Bronchial epithelial cell (primary cell): ENCODE results near the gene ANKMY1. TPM values are rescaled to one million over a fixed set of nuclear protein-coding genes. Genes with fewer than 3 reads are reported as not detected.

Experiments used
- DNase-seq: peaks from one replicate; pipeline ENCODE4 v3.0.0-alpha.2; 2010; ENCODE audit warnings: low read depth
- FAIRE-seq: peaks from 2 replicates; lab custom pipeline; 2011; peaks lifted over from hg19 to GRCh38; lab: Jason Lieb, UNC
- H3K27me3 ChIP-seq: 2 replicates; pipeline ENCODE4 v1.5.1; 2011; ENCODE audit warnings: low read length; ENCODE audit not compliant: control insufficient read depth, insufficient read depth
- H3K36me3 ChIP-seq: 2 replicates; pipeline ENCODE4 v1.5.1; 2011; ENCODE audit warnings: low read length; ENCODE audit not compliant: control insufficient read depth, insufficient read depth
- H3K4me3 ChIP-seq: 2 replicates; pipeline ENCODE4 v1.5.1; 2011; ENCODE audit warnings: mild to moderate bottlenecking, low read depth, low read length, control low read depth
- CTCF ChIP-seq: IDR thresholded peaks from 2 replicates; pipeline ENCODE4 v1.5.1; 2011; ENCODE audit warnings: mild to moderate bottlenecking, moderate library complexity, low read length, control low read depth, inconsistent platforms; ENCODE audit not compliant: insufficient read depth, severe bottlenecking
- total RNA-seq: library from RNA; depleted of rRNA; stranded (reverse); fragments of >200 nt; gene quantifications from 2 replicates; pipeline ENCODE4 v1.2.1, GENCODE V29; 2014

Gene ANKMY1
- total RNA-seq, 1 donor from 2014 or later = 15.8 TPM

GRCh38 chr2:240600451-240600961 is 42.7 kb upstream of the ANKMY1 start:
- DNase-seq = no peak
- peaks cover 9% of the 10 kb centered on the region for H3K36me3 ChIP-seq
- no peak for FAIRE-seq
- TF ChIP-seq CTCF = no peak
- H3K27me3 ChIP-seq = no peaks in the 10 kb centered on the region
- H3K4me3 ChIP-seq = no peak overlapping the region

DNA sequence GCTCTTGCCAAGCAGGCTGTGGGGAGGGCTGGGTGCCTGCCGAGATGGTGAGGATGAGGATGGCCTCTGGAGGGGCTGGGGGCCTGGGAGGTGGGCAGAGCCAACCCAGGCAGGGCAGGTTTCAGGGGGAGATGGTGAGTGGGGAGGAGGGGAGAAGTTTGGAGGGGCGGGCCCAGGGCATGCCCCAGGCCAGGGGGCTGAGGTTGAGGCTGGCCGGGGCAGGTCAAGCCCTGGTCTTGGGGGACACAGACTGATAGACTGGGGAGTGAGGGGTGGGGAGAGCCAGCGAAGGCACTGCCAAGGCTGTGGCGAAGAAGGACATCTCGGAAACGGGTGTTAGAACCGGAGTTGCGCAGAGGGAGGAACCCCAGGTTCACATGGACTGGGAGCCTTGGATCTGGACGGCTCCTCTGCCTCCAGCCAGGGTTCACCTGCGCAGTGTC is 41.4 kb upstream of the ANKMY1 start:
- no peak for DNase-seq
- no peak for FAIRE-seq
- TF ChIP-seq CTCF = no peak
- Histone ChIP-seq H3K4me3 (no peak overlapping the region), H3K36me3 (peaks cover 11% of the 10 kb centered on the region), H3K27me3 (no peaks in the 10 kb centered on the region)

DNA sequence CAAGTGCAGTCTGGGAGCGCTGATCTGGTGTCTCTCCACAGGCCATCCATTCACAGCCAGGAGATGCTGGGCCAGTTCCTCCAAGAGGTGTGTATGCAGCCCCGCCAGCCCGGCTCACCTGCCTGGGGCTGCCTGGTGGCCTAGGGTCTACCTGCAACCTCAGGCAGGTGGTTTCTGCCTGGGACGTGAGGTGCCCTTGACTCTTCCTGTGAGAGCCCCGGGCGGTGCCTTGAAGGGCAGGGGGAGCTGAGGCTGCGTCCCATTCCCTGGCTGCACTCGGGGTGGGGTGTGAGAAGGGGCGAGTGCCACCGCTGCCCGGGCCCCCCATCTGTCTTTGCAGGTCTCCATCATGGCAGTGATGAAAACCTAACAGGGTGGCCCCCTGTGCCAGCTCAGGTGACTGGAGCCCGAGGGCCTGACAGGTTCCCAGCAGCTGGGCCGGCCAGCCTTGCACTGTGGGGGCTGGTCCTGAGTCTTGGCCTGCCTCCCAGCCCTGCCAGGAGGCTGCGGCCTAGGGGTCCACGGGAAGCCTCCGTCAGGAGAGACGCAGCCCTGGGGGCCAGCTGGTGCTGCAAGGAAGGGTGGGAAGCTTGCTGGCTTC is 40.6 kb upstream of the ANKMY1 start:
- no peak for TF ChIP-seq CTCF
- DNase-seq = no peak
- peaks cover 15% of the 10 kb centered on the region for H3K36me3 ChIP-seq
- H3K27me3 ChIP-seq = no peaks in the 10 kb centered on the region
- no peak overlapping the region for H3K4me3 ChIP-seq
- no peak for FAIRE-seq

DNA sequence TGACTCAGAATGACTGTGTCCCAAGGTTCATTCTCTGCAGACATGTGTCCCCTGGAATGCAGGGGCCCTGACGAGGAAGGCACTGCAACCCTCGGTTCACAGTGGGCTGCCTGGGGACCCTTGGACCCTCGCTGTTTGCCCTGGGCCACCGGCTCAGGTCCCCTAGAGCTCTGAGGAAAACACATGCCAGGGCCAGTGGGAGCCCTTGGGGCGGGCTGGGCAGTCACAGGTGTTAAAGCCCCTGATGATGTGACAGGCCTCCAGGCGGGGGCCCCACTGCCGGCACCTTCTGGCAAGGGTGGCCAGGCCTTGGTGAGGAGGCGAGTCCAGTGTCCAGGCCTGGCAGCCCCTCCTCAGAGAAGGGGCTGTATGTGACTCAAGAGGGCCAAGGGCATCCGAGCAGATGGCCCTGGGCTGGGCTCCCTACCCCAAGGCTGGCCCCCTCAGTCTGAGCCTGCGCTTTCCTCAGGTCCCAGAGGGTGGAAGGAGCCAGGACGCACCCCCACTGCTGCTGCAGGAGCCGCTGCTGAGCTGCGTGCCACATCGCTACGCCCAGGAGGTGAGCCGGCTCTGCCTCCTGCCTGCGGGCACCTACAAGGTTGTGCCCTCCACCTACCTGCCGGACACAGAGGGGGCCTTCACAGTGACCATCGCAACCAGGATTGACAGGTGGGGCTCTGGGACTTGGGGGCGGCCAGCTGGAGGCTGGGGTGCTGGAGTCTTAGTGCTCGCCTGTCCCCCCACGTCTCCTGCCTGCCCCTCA is 39.8 kb upstream of the ANKMY1 start:
- FAIRE-seq = no peak
- H3K36me3 ChIP-seq = peaks cover 19% of the 10 kb centered on the region
- no peak for TF ChIP-seq CTCF

DNA sequence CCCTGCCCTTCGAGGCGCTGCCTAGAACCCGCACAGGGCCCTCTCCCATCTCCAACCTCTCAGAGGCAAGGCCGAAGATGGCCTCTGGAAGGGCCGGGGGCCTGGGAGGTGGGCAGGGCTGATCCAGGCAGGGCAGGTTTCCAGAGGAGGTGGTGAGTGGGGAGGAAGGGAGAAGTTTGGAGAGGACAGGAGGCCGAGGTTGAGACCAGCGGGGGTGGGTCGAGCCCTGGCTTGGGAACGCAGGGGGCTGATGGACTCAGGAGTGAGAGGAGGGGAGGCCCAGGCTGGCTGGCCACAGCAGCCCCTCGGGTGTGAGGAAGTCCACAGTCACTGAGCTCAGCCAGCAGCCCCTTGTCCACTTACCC is 39.2 kb upstream of the ANKMY1 start:
- Histone ChIP-seq H3K27me3 (no peaks in the 10 kb centered on the region), H3K4me3 (no peak overlapping the region), H3K36me3 (peaks cover 21% of the 10 kb centered on the region)
- DNase-seq = no peak
- no peak for FAIRE-seq
- TF ChIP-seq CTCF = no peak

More for the DNA sequence above, 39.8 kb upstream of the ANKMY1 start:
- Histone ChIP-seq H3K27me3 (no peaks in the 10 kb centered on the region), H3K4me3 (no peak overlapping the region)
- no peak for DNase-seq
